HG03378 (cell line): ENCODE measurements around the gene ADAMTS10.
"Not testable (repeated sequence)": the region's sequence is repeated elsewhere in the genome, so short reads cannot be mapped to it uniquely, and the experiment has no call there.

Source experiments
- ATAC-seq: cut with Tn5 transposase; IDR thresholded peaks from one replicate; pipeline ENCODE4 v1.9.1; 2021; ENCODE audit warnings: mild to moderate bottlenecking, moderate library complexity; ENCODE audit not compliant: unreplicated experiment

The ADAMTS10 gene

GRCh38 chr19:8596168-8596567 is 14.3 kb downstream of the ADAMTS10 start:
- ATAC-seq: no peak

DNA sequence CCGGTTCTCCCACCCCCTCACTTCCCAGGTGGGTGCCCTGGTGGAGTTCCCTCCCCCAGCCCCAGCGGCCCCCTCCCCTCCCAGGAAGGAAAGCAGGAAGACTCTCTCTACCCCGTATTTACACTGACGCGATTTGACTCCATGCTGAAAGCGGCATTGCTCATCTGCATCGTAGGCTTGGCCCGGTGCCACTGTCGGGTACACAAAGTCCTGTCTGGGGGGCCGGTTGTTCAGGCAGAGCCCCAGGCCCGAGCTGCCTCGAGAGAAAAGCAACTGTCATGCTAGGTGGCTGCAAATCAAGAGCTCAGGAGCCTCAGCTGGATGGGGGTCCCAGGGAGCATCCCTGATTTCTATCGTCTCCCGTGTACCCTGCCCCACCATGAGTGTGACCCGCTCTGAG is 14.9 kb downstream of the ADAMTS10 start:
- no peak for ATAC-seq

GRCh38 chr19:8593931-8594330 is 16.6 kb downstream of the ADAMTS10 start:
- ATAC-seq: no peak

GRCh38 chr19:8592231-8593009 is 18.1 kb downstream of the ADAMTS10 start:
- no peak for ATAC-seq

DNA sequence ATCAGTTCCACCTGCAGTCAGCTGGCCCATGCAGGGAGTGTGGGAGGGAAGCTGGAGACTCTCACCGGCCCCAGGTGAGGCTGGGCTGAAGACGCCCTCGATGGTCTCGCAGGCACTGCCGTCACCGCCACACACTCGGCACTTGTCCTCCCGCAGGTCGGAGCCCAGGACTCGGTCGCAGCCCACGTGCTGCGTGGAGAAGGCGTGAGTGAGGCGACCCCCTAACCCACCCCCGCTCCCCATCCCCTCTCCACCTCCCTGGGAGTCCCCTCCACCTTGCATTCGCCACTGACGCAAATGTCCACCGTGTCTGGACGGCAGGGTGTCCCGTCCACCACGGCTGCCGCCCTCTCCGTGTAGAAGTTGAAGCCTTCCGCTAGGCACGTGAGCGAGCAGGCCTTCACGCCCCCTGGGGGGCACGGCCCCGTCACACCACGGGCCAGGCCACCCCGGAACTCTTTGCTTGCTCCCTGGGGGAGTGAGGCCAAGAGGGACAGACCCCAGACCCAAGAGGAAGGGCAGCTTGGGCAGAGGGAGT is 21.3 kb downstream of the ADAMTS10 start:
- no peak for ATAC-seq

- no peak for ATAC-seq
These were observed 24.4 kb downstream of the ADAMTS10 start for GRCh38 chr19:8585894-8586750.

- ATAC-seq: no peak
These were observed 25.3 kb downstream of the ADAMTS10 start for GRCh38 chr19:8584965-8585893.

DNA sequence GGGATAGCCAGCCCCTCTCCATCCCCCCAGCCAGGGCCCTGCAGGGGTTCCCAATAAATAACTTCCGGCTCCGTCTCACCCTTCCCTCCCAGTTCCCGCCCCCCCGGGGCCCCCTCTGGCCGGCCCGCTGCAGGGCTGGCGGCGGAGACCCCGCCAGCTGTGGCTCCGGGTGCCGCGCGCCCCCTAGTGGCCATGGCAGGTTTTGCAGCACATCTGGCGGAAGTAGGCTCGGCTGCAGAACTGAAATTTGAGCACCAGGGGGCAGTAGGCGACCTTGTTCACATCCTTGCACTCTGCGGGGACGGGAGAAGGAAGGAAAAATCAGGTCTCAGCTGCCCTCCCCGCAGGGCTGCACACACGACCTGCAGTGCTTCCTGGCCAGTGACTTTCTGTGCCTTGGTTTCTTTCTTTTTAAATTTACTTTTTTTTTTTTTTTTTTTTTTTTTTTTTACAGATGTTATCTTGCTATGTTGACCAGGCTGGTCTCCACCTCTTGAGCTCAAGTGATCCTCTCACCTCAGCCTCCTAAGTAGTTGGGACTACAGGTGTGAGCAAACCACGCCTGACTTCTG is 29.7 kb downstream of the ADAMTS10 start:
- ATAC-seq: no peak

- no peak for ATAC-seq
These were observed 31.8 kb downstream of the ADAMTS10 start for GRCh38 chr19:8578642-8579265.

- ATAC-seq: no peak
These were observed 32.8 kb downstream of the ADAMTS10 start for GRCh38 chr19:8577741-8578140.

GRCh38 chr19:8577247-8577646 is 33.3 kb downstream of the ADAMTS10 start, which contains the start of gene MYO1F:
Gene MYO1F (minus strand): TSS chr19:8577442. CDS start chr19:8577309, 133 bp downstream.
- no peak for ATAC-seq

- ATAC-seq: no peak
These were observed 34.1 kb downstream of the ADAMTS10 start for GRCh38 chr19:8576273-8576993.

GRCh38 chr19:8575467-8575997 is 35.0 kb downstream of the ADAMTS10 start:
- no peak for ATAC-seq

DNA sequence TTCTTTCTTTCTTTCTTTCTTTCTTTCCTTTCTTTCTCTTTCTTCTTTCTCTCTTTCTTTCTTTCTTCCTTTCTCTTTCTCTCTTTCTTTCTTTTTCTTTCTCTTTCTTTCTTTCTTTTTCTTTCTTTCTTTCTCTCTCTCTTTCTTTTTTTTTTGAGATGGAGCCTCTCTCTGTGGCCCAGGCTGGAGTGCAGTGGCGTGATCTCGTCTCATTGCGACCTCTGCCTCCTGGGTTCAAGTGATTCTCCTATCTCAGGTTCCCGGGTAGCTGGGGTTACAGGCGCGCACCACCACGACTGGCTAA is 35.9 kb downstream of the ADAMTS10 start:
- not testable (repeated sequence) for ATAC-seq

DNA sequence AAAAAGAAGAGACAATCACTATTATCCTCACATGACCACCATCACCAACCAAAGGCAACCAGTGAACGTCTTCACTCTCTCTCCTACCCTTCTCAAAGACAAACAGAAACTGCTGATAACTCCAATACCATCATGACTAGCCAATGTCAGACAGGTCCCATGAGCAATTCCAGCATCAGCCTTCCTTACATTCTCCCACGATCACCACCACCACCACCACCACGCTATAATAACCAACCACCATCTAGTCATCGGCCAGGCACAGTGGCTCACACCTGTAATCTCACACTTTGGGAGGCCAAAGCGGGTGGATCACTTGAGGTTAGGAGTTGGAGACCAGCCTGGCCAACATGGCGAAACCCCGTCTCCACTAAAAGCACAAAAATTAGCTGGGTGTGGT is 37.2 kb downstream of the ADAMTS10 start:
- no peak for ATAC-seq

DNA sequence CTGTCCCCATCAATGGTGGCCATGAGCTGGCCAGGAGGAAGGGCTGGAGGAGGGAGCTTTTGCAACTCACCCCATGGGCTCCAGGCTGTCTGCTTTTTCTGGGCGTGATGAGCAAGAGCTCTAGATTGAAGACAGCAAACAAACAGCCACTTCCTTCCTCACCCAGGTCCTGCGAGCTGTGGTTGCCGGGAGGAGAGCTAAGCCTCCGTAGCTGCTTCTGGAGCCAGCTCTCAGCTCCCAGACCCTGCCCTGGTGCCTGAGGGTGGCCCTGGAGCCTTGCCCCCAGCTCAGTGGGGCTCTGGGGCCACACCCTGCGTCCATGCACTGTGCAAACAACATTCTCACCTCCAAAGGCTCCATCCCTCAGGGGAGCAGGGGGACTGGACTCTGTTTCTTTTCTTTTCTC is 39.5 kb downstream of the ADAMTS10 start:
- no peak for ATAC-seq

- ATAC-seq: no peak
These were observed 41.3 kb downstream of the ADAMTS10 start for GRCh38 chr19:8569066-8569771.

- ATAC-seq: no peak
These were observed 42.9 kb downstream of the ADAMTS10 start for GRCh38 chr19:8567522-8568172.
